Fibroblast of pulmonary artery (primary cell): Measurements from ENCODE around the gene RFTN1.

Experiments used
- DNase-seq: peaks from one replicate; pipeline ENCODE4 v3.0.0-alpha.2; 2010; ENCODE audit warnings: low read depth
- H3K4me3 ChIP-seq: replicated peaks from 2 replicates; pipeline ENCODE4 v1.5.1; 2011; ENCODE audit warnings: low read depth, mild to moderate bottlenecking, control low read depth, low read length, moderate library complexity
- CTCF ChIP-seq: IDR thresholded peaks from 2 replicates; pipeline ENCODE4 v1.5.1; 2011; ENCODE audit warnings: mild to moderate bottlenecking, control low read depth, low read length, inconsistent platforms; ENCODE audit errors: missing control alignments

Gene RFTN1

GRCh38 chr3:16474920-16475319, 38.6 kb downstream of the RFTN1 start:
- no peak for TF ChIP-seq CTCF
- H3K4me3 ChIP-seq: no peak overlapping the region
- DNase-seq: peak; percentile 50

GRCh38 chr3:16474216-16474615, 39.3 kb downstream of the RFTN1 start:
- DNase-seq: peak; percentile 52
- TF ChIP-seq CTCF: no peak
- no peak overlapping the region for H3K4me3 ChIP-seq

- no peak for DNase-seq
- no peak for TF ChIP-seq CTCF
- H3K4me3 ChIP-seq: no peak overlapping the region
These were observed 40.9 kb downstream of the RFTN1 start for GRCh38 chr3:16472593-16472992.

GRCh38 chr3:16471897-16472296, 41.6 kb downstream of the RFTN1 start:
- no peak for TF ChIP-seq CTCF

GRCh38 chr3:16470590-16470989, 42.9 kb downstream of the RFTN1 start:
- no peak overlapping the region for H3K4me3 ChIP-seq
- no peak for TF ChIP-seq CTCF
- no peak for DNase-seq

More at GRCh38 chr3:16471897-16472296, 41.6 kb downstream of the RFTN1 start:
- H3K4me3 ChIP-seq: no peak overlapping the region
- DNase-seq: no peak

GRCh38 chr3:16468336-16469098, 45.0 kb downstream of the RFTN1 start:
- no peak for TF ChIP-seq CTCF
- peak; percentile 52 for DNase-seq
- no peak overlapping the region for H3K4me3 ChIP-seq

- TF ChIP-seq CTCF: no peak
- no peak overlapping the region for H3K4me3 ChIP-seq
- DNase-seq: no peak
These were observed 45.5 kb downstream of the RFTN1 start for GRCh38 chr3:16468002-16468335.
